Adrenal gland (tissue), 5 donors: ENCODE measurements around the gene TLR8.

Source experiments
- POLR2A ChIP-seq, 2 donors: fragments of 450-650 bp; IDR thresholded peaks; one replicate each; pipeline ENCODE4 v1.6.1; 2017; ENCODE audit warnings: antibody characterized with exemption in 2 of 2, mild to moderate bottlenecking in 2 of 2, moderate library complexity in 1 of 2
- TF ChIP-seq, protein P1 (sequence below), 6 experiments: fragments of 450-650 bp in 4 of 6; fragments of 200-600 bp in 2 of 6; sonication (generic) in 1 of 6; IDR thresholded peaks; 1 replicate in 5 of 6; 2 replicates in 1 of 6; pipeline versions ENCODE4 v1.5.1 to v1.8.0; 2016 to 2021; ENCODE audit warnings: antibody characterized with exemption in 6 of 6, mild to moderate bottlenecking in 2 of 6, moderate library complexity in 1 of 6
- donor health status: DM: no; HTN: no; CAD: no.

DNA sequence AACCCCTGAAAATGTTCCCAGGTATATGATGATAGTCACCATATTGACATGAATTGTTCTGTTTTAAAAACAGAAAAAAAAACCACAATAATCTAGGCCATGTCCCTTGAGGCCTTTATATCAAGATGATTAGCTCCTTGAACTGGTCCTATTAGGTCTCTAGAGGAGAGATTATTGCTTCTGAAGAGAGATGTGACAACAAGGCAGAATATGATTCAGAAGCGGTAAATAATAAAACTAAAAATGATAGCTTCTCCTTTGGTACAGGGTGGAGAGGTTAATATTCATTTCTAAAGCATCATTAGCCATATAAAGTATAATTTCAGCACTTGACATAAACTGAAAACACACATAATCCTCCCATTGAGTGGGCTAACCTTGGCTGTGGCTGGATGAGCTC is 25.8 kb downstream of the TLR8 start:
- TF ChIP-seq, protein P1, sequence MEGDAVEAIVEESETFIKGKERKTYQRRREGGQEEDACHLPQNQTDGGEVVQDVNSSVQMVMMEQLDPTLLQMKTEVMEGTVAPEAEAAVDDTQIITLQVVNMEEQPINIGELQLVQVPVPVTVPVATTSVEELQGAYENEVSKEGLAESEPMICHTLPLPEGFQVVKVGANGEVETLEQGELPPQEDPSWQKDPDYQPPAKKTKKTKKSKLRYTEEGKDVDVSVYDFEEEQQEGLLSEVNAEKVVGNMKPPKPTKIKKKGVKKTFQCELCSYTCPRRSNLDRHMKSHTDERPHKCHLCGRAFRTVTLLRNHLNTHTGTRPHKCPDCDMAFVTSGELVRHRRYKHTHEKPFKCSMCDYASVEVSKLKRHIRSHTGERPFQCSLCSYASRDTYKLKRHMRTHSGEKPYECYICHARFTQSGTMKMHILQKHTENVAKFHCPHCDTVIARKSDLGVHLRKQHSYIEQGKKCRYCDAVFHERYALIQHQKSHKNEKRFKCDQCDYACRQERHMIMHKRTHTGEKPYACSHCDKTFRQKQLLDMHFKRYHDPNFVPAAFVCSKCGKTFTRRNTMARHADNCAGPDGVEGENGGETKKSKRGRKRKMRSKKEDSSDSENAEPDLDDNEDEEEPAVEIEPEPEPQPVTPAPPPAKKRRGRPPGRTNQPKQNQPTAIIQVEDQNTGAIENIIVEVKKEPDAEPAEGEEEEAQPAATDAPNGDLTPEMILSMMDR (IDR thresholded peaks at IDR 0.05), result no peak
- no peak for TF ChIP-seq POLR2A (IDR thresholded peaks at IDR 0.05)
